GM19193 (cell line): ENCODE measurements around the gene ITIH3.

Source experiments
- POLR2A ChIP-seq: IDR thresholded peaks from 4 replicates; pipeline ENCODE4 v1.6.1; 2011; ENCODE audit not compliant: insufficient read depth, insufficient read length; ENCODE audit errors: extremely low read depth

The ITIH3 gene

GRCh38 chr3:52827866-52828376, 33.3 kb downstream of the ITIH3 start:
- TF ChIP-seq POLR2A = no peak

- TF ChIP-seq POLR2A = no peak
Measured at GRCh38 chr3:52829482-52829881, 34.9 kb downstream of the ITIH3 start.

- TF ChIP-seq POLR2A = no peak
Measured at GRCh38 chr3:52829906-52830463, 35.4 kb downstream of the ITIH3 start.

- TF ChIP-seq POLR2A = no peak
Measured at GRCh38 chr3:52830535-52831258, 36.1 kb downstream of the ITIH3 start, which contains the start of gene ITIH4. TSS of gene ITIH4 (minus strand) at chr3:52830672. CDS start at chr3:52830642, 30 bp downstream.

GRCh38 chr3:52831500-52832301, 37.1 kb downstream of the ITIH3 start:
- TF ChIP-seq POLR2A = no peak

- no peak for TF ChIP-seq POLR2A
Measured at GRCh38 chr3:52833202-52833601, 38.6 kb downstream of the ITIH3 start.

GRCh38 chr3:52834871-52835501, 40.4 kb downstream of the ITIH3 start, which contains the start of gene MUSTN1:
TSS of gene MUSTN1 (minus strand) at chr3:52835019. CDS start at chr3:52834948, 71 bp downstream.
- no peak for TF ChIP-seq POLR2A

GRCh38 chr3:52835766-52836470, 41.3 kb downstream of the ITIH3 start:
- TF ChIP-seq POLR2A = no peak

- TF ChIP-seq POLR2A = no peak
Measured at GRCh38 chr3:52836471-52836845, 41.9 kb downstream of the ITIH3 start.

GRCh38 chr3:52836986-52837385, 42.4 kb downstream of the ITIH3 start:
- TF ChIP-seq POLR2A = no peak

- no peak for TF ChIP-seq POLR2A
Measured at GRCh38 chr3:52838561-52839267, 44.1 kb downstream of the ITIH3 start.

GRCh38 chr3:52839268-52839575, 44.6 kb downstream of the ITIH3 start:
- no peak for TF ChIP-seq POLR2A

- no peak for TF ChIP-seq POLR2A
Measured at GRCh38 chr3:52839892-52840545, 45.4 kb downstream of the ITIH3 start.
